GM12872 (cell line): Measurements from ENCODE around the gene NXPE3.

Experiments used
- TF ChIP-seq, protein P1 (sequence below): IDR thresholded peaks from 3 replicates; pipeline ENCODE4 v1.5.1; 2011; ENCODE audit warnings: low read depth, mild to moderate bottlenecking, low read length, moderate library complexity; ENCODE audit not compliant: insufficient read depth

The NXPE3 gene

DNA sequence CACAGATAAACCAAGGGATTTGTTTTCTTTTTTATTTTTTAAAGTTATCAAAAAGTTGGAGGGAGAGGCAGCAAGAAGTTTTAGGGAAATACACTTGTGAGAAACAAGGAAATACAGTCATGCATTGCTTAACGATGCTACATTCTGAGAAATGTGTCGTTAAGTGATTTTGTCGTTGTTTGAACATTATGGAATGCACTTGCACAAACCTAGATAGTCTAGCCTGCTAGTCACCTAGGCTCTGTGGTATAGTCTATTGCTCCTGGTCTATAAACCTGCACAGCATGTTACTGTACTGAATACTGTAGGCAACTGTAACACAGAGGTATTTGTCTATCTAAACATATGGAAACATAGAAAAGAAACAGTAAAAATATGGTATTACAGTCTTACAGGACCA is 68.3 kb downstream of the NXPE3 start:
- TF ChIP-seq, protein P1, sequence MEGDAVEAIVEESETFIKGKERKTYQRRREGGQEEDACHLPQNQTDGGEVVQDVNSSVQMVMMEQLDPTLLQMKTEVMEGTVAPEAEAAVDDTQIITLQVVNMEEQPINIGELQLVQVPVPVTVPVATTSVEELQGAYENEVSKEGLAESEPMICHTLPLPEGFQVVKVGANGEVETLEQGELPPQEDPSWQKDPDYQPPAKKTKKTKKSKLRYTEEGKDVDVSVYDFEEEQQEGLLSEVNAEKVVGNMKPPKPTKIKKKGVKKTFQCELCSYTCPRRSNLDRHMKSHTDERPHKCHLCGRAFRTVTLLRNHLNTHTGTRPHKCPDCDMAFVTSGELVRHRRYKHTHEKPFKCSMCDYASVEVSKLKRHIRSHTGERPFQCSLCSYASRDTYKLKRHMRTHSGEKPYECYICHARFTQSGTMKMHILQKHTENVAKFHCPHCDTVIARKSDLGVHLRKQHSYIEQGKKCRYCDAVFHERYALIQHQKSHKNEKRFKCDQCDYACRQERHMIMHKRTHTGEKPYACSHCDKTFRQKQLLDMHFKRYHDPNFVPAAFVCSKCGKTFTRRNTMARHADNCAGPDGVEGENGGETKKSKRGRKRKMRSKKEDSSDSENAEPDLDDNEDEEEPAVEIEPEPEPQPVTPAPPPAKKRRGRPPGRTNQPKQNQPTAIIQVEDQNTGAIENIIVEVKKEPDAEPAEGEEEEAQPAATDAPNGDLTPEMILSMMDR = no peak

GRCh38 chr3:101848326-101848725 is 69.3 kb downstream of the NXPE3 start:
- TF ChIP-seq, protein P1 = no peak

GRCh38 chr3:101848754-101849713 is 70.0 kb downstream of the NXPE3 start, which contains the start of gene NFKBIZ:
NFKBIZ (plus strand) TSS chr3:101849514; CDS start chr3:101849629, 115 bp downstream.
- TF ChIP-seq, protein P1 = no peak

DNA sequence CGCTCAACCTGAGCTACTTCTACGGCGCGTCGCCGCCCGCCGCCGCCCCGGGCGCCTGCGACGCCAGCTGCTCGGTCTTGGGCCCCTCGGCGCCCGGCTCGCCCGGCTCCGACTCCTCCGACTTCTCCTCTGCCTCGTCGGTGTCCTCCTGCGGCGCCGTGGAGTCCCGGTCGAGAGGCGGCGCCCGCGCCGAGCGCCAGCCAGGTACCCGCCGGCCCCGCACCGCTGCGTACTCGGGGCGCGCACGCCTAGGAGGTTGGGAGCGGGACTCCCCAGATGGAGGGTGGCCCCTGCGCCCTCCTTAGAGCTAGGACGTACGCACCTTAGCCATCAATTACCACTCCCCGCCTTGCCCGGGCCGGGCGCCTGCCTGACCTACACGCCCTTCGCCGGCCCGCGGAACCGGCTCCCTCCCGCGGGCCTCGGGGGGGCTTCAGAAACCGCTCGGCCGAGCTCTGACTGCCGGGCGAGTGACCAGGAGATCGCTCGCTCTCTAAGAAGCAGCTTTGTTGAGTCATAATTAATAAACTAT is 70.8 kb downstream of the NXPE3 start:
- TF ChIP-seq, protein P1 = no peak

GRCh38 chr3:101850246-101851051 is 71.4 kb downstream of the NXPE3 start:
- TF ChIP-seq, protein P1 = no peak

DNA sequence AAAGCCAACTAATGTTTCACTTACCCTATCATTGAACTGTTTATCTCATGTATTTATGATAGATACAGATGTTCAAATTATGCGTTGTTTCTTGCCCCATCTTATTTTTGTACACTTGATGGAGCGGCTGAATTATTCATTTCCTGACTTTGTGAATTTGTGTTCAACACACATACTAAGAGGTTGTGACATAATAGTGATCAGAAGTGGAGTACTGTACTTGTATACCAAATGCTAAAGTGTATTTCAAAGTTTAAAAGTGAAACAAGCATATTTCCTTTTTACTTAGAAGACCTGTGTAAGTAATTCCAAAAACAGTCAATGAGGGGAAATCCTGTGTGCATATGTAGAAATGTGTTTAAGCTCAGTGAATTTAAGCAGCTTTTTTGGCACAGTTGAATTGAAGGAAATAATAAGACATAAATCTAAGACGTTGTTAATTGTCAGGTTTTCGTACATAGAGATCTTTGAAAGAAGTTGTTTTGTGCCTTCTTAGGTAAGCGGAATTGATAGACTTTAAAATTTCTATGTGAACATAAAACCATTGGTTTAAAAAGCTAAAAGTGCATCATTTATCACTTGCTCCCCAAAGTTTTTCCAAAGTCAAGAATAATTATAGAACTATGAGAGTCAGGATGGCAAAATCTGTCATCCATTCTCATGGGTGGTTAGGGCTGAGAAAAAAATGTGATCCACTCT is 72.2 kb downstream of the NXPE3 start:
- TF ChIP-seq, protein P1 = no peak
